ENCODE measurements around the gene HECTD1.

Gene HECTD1

GRCh38 chr14:31173120-31173837 is 34.3 kb downstream of the HECTD1 start:
- H3K9me3 ChIP-seq (ENCODE audit: control insufficient read depth, low read length): no peaks in the 10 kb centered on the region

DNA sequence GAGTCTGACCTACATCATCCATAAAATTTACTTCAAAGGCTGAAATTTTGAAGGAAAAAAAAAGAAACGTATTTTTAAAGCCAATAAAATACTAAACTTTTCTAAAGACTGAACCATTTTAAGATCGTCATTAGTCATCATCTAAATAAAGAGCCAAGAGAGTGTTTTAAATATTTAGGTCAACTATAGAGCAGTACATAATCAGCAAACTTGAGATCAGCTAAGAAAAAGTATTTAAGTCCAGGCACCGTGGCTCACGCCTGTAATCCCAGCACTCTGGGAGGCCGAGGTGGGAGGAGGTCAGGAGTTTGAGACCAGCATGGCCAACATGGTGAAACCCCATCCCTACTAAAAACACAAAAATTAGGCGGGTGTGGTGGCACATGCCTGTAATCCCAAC is 35.5 kb downstream of the HECTD1 start:
- H3K27me3 ChIP-seq (ENCODE audit: control insufficient read depth in 1 of 2, insufficient read depth in 1 of 2, low read length in 2 of 2): no peaks in the 10 kb centered on the region
- H3K4me3 ChIP-seq (ENCODE audit: insufficient read depth in 1 of 2, low read depth in 1 of 2, low read length in 2 of 2): no peak overlapping the region
- no peak overlapping the region for H2BK5ac ChIP-seq (ENCODE audit: low read depth, low read length, poor library complexity, severe bottlenecking)
- H3K4ac ChIP-seq (ENCODE audit: low read depth in 1 of 2, low read length in 2 of 2): no peak overlapping the region
- H2AK5ac ChIP-seq (ENCODE audit: low read length, severe bottlenecking): no peak overlapping the region
- no peak overlapping the region for H4K8ac ChIP-seq (ENCODE audit: low read length)
- H2BK12ac ChIP-seq (ENCODE audit: low read length in 2 of 2): no peak overlapping the region
- no peak overlapping the region for H3K27ac ChIP-seq (ENCODE audit: low read length, poor library complexity, severe bottlenecking)
- no peak overlapping the region for H2BK120ac ChIP-seq (ENCODE audit: low read depth, low read length)
- no peak overlapping the region for H3K23ac ChIP-seq (ENCODE audit: low read length in 2 of 2)
- WGBS: 100% methylated on average over 4 of the region's 6 CpGs
- H2BK15ac ChIP-seq (ENCODE audit: low read depth, poor library complexity, severe bottlenecking): no peak overlapping the region
- H3K4me1 ChIP-seq (ENCODE audit: control insufficient read depth, insufficient read depth, low read depth, low read length): no peaks in the 10 kb centered on the region
- no peak overlapping the region for H3K14ac ChIP-seq (ENCODE audit: low read length in 2 of 2)
- no peak overlapping the region for H2AFZ ChIP-seq (ENCODE audit: low read depth, low read length)
- no peaks in the 10 kb centered on the region for H3K9me3 ChIP-seq (ENCODE audit: control insufficient read depth, low read length)
- H3K9ac ChIP-seq (ENCODE audit: low read length): no peak overlapping the region
- H4K91ac ChIP-seq (ENCODE audit: low read length): no peak overlapping the region
- no peak overlapping the region for H3K18ac ChIP-seq (ENCODE audit: low read depth in 1 of 2, low read length in 2 of 2)
- H3K4me2 ChIP-seq (ENCODE audit: low read length, poor library complexity, severe bottlenecking): no peak overlapping the region
- peaks cover 19 to 92% of the 10 kb centered on the region in 2 experiments for H3K36me3 ChIP-seq (ENCODE audit: control insufficient read depth in 1 of 2, insufficient read depth in 2 of 2, low read depth in 1 of 2, low read length in 2 of 2)
- peaks cover 18% of the 10 kb centered on the region for H3K79me1 ChIP-seq (replicated peaks; ENCODE audit: low read length, poor library complexity, severe bottlenecking)
- DNase-seq: no peak

More at GRCh38 chr14:31173120-31173837, 34.3 kb downstream of the HECTD1 start:
- Histone ChIP-seq H3K27me3 (ENCODE audit: control insufficient read depth in 1 of 2, insufficient read depth in 1 of 2, low read length in 2 of 2) (no peaks in the 10 kb centered on the region), H2BK120ac (ENCODE audit: low read depth, low read length) (no peak overlapping the region), H3K9ac (ENCODE audit: low read length) (no peak overlapping the region), H2BK15ac (ENCODE audit: low read depth, poor library complexity, severe bottlenecking) (no peak overlapping the region), H4K91ac (ENCODE audit: low read length) (no peak overlapping the region), H2AK5ac (ENCODE audit: low read length, severe bottlenecking) (no peak overlapping the region), H2AFZ (ENCODE audit: low read depth, low read length) (no peak overlapping the region), H3K14ac (ENCODE audit: low read length in 2 of 2) (no peak overlapping the region), H3K4me2 (ENCODE audit: low read length, poor library complexity, severe bottlenecking) (no peak overlapping the region), H2BK12ac (ENCODE audit: low read length in 2 of 2) (no peak overlapping the region), H3K27ac (ENCODE audit: low read length, poor library complexity, severe bottlenecking) (no peak overlapping the region), H3K36me3 (ENCODE audit: control insufficient read depth in 1 of 2, insufficient read depth in 2 of 2, low read depth in 1 of 2, low read length in 2 of 2) (peaks cover 20 to 91% of the 10 kb centered on the region in 2 experiments), H3K18ac (ENCODE audit: low read depth in 1 of 2, low read length in 2 of 2) (no peak overlapping the region), H3K23ac (ENCODE audit: low read length in 2 of 2) (no peak overlapping the region), H3K4ac (ENCODE audit: low read depth in 1 of 2, low read length in 2 of 2) (no peak overlapping the region), H4K8ac (ENCODE audit: low read length) (no peak overlapping the region), H3K4me1 (ENCODE audit: control insufficient read depth, insufficient read depth, low read depth, low read length) (no peaks in the 10 kb centered on the region), H3K4me3 (ENCODE audit: insufficient read depth in 1 of 2, low read depth in 1 of 2, low read length in 2 of 2) (no peak overlapping the region), H2BK5ac (ENCODE audit: low read depth, low read length, poor library complexity, severe bottlenecking) (no peak overlapping the region), H3K79me1 (replicated peaks; ENCODE audit: low read length, poor library complexity, severe bottlenecking) (peaks cover 17% of the 10 kb centered on the region)
- WGBS: over 99% methylated on average over 13 of the region's 15 CpGs
- no peak for DNase-seq

GRCh38 chr14:31170411-31170810 is 37.2 kb downstream of the HECTD1 start:
- H2BK120ac ChIP-seq (ENCODE audit: low read depth, low read length): no peak overlapping the region
- no peak overlapping the region for H2BK15ac ChIP-seq (ENCODE audit: low read depth, poor library complexity, severe bottlenecking)
- H2BK12ac ChIP-seq (ENCODE audit: low read length in 2 of 2): no peak overlapping the region
- peaks cover 25 to 92% of the 10 kb centered on the region in 2 experiments for H3K36me3 ChIP-seq (ENCODE audit: control insufficient read depth in 1 of 2, insufficient read depth in 2 of 2, low read depth in 1 of 2, low read length in 2 of 2)
- H3K9ac ChIP-seq (ENCODE audit: low read length): peak overlapping the region; percentile 57
- no peak overlapping the region for H3K23ac ChIP-seq (ENCODE audit: low read length in 2 of 2)
- no peak overlapping the region for H3K4ac ChIP-seq (ENCODE audit: low read depth in 1 of 2, low read length in 2 of 2)
- H3K4me1 ChIP-seq (ENCODE audit: control insufficient read depth, insufficient read depth, low read depth, low read length): no peaks in the 10 kb centered on the region
- H3K79me1 ChIP-seq (replicated peaks; ENCODE audit: low read length, poor library complexity, severe bottlenecking): peaks cover 21% of the 10 kb centered on the region
- H3K18ac ChIP-seq (ENCODE audit: low read depth in 1 of 2, low read length in 2 of 2): no peak overlapping the region
- H3K14ac ChIP-seq (ENCODE audit: low read length in 2 of 2): no peak overlapping the region
- no peak overlapping the region for H3K4me3 ChIP-seq (ENCODE audit: insufficient read depth in 1 of 2, low read depth in 1 of 2, low read length in 2 of 2)
- DNase-seq: no peak
- WGBS: no CpG with 5 or more reads among the region's 1 CpG
- H3K27ac ChIP-seq (ENCODE audit: low read length, poor library complexity, severe bottlenecking): no peak overlapping the region
- H3K27me3 ChIP-seq (ENCODE audit: control insufficient read depth in 1 of 2, insufficient read depth in 1 of 2, low read length in 2 of 2): no peaks in the 10 kb centered on the region
- no peak overlapping the region for H4K8ac ChIP-seq (ENCODE audit: low read length)
- H3K4me2 ChIP-seq (ENCODE audit: low read length, poor library complexity, severe bottlenecking): no peak overlapping the region
- H2AK5ac ChIP-seq (ENCODE audit: low read length, severe bottlenecking): no peak overlapping the region
- no peak overlapping the region for H2BK5ac ChIP-seq (ENCODE audit: low read depth, low read length, poor library complexity, severe bottlenecking)
- H3K9me3 ChIP-seq (ENCODE audit: control insufficient read depth, low read length): no peaks in the 10 kb centered on the region
- no peak overlapping the region for H2AFZ ChIP-seq (ENCODE audit: low read depth, low read length)
- no peak overlapping the region for H4K91ac ChIP-seq (ENCODE audit: low read length)

- Histone ChIP-seq H3K36me3 (ENCODE audit: control insufficient read depth in 1 of 2, insufficient read depth in 2 of 2, low read depth in 1 of 2, low read length in 2 of 2) (peaks cover 20 to 91% of the 10 kb centered on the region in 2 experiments), H2BK15ac (ENCODE audit: low read depth, poor library complexity, severe bottlenecking) (no peak overlapping the region), H2BK12ac (ENCODE audit: low read length in 2 of 2) (no peak overlapping the region), H2AK5ac (ENCODE audit: low read length, severe bottlenecking) (no peak overlapping the region), H3K4ac (ENCODE audit: low read depth in 1 of 2, low read length in 2 of 2) (no peak overlapping the region), H3K27ac (ENCODE audit: low read length, poor library complexity, severe bottlenecking) (no peak overlapping the region), H3K4me2 (ENCODE audit: low read length, poor library complexity, severe bottlenecking) (no peak overlapping the region), H3K79me1 (replicated peaks; ENCODE audit: low read length, poor library complexity, severe bottlenecking) (peaks cover 18% of the 10 kb centered on the region), H3K4me3 (ENCODE audit: insufficient read depth in 1 of 2, low read depth in 1 of 2, low read length in 2 of 2) (no peak overlapping the region), H2AFZ (ENCODE audit: low read depth, low read length) (no peak overlapping the region), H3K4me1 (ENCODE audit: control insufficient read depth, insufficient read depth, low read depth, low read length) (no peaks in the 10 kb centered on the region), H3K23ac (ENCODE audit: low read length in 2 of 2) (no peak overlapping the region), H3K9me3 (ENCODE audit: control insufficient read depth, low read length) (no peaks in the 10 kb centered on the region), H3K18ac (ENCODE audit: low read depth in 1 of 2, low read length in 2 of 2) (no peak overlapping the region), H2BK5ac (ENCODE audit: low read depth, low read length, poor library complexity, severe bottlenecking) (no peak overlapping the region), H3K9ac (ENCODE audit: low read length) (no peak overlapping the region), H2BK120ac (ENCODE audit: low read depth, low read length) (no peak overlapping the region), H4K8ac (ENCODE audit: low read length) (no peak overlapping the region), H3K14ac (ENCODE audit: low read length in 2 of 2) (no peak overlapping the region), H4K91ac (ENCODE audit: low read length) (no peak overlapping the region), H3K27me3 (ENCODE audit: control insufficient read depth in 1 of 2, insufficient read depth in 1 of 2, low read length in 2 of 2) (no peaks in the 10 kb centered on the region)
- no peak for DNase-seq
- 99% methylated on average over 4 of the region's 5 CpGs for WGBS
These were observed 37.7 kb downstream of the HECTD1 start for GRCh38 chr14:31169877-31170276.

Data from mesenchymal stem cell (in vitro differentiated cells and primary cell).